GM12874 (cell line): ENCODE data around the gene NRGN.

Experiments used
- CTCF ChIP-seq: IDR thresholded peaks from 2 replicates; pipeline ENCODE4 v1.5.1; 2011; ENCODE audit warnings: low read depth, mild to moderate bottlenecking, control low read depth, low read length, moderate library complexity; ENCODE audit not compliant: insufficient read depth

NRGN gene

GRCh38 chr11:124742555-124742954 lies 2.8 kb downstream of the NRGN start:
- TF ChIP-seq CTCF, result no peak

GRCh38 chr11:124743050-124743449 lies 3.3 kb downstream of the NRGN start:
- TF ChIP-seq CTCF, result no peak

- no peak for TF ChIP-seq CTCF
These were observed 5.6 kb downstream of the NRGN start for GRCh38 chr11:124745270-124745834.

- peak; percentile 63 for TF ChIP-seq CTCF
These were observed 6.3 kb downstream of the NRGN start for GRCh38 chr11:124745835-124746620.

- TF ChIP-seq CTCF, result peak; percentile 85
These were observed 7.0 kb downstream of the NRGN start for GRCh38 chr11:124746621-124747243.

GRCh38 chr11:124747406-124748099 lies 7.8 kb downstream of the NRGN start:
- TF ChIP-seq CTCF, result no peak

- TF ChIP-seq CTCF, result no peak
These were observed 8.3 kb downstream of the NRGN start for GRCh38 chr11:124748100-124748418.
